Activated CD8-positive, alpha-beta T cell treated with anti-CD3 and anti-CD28 coated beads for 36 hours (primary cell): ENCODE data around the gene MT1H. TPM values are rescaled to one million over a fixed set of nuclear protein-coding genes. Genes with fewer than 3 reads are reported as not detected.

Experiments
- ATAC-seq: fragments of 200-7000 bp; cut with Tn5 transposase; one replicate; pipeline ENCODE4 v1.10.0; 2021; ENCODE audit warnings: mild to moderate bottlenecking, moderate library complexity
- CTCF ChIA-PET: fragments of 350-600 bp; sonication (Branson Sonifier 250); formaldehyde crosslinking; loops from one replicate; lab custom pipeline; 2021; ENCODE audit warnings: antibody characterized with exemption; lab: Charles Lee
- POLR2A ChIA-PET: fragments of 350-600 bp; sonication (Branson Sonifier 250); formaldehyde crosslinking; loops from one replicate; lab custom pipeline; 2021; ENCODE audit warnings: antibody characterized with exemption; lab: Charles Lee
- DNase-seq: peaks from one replicate; pipeline ENCODE4 v3.0.0-alpha.2; 2020
- H3K27ac Mint-ChIP-seq: one replicate; pipeline ENCODE4 v1.8.0; 2021; ENCODE audit warnings: mild to moderate bottlenecking, mixed read lengths
- H3K27me3 Mint-ChIP-seq: one replicate; pipeline ENCODE4 v1.8.0; 2021; ENCODE audit warnings: mixed read lengths
- H3K36me3 Mint-ChIP-seq: one replicate; pipeline ENCODE4 v1.8.0; 2021; ENCODE audit warnings: low read depth, mixed read lengths
- H3K4me1 Mint-ChIP-seq: one replicate; pipeline ENCODE4 v1.8.0; 2021; ENCODE audit warnings: low read depth, mixed read lengths
- H3K4me3 Mint-ChIP-seq: one replicate; pipeline ENCODE4 v1.8.0; 2021; ENCODE audit warnings: mild to moderate bottlenecking, moderate library complexity, mixed read lengths
- H3K9me3 Mint-ChIP-seq: one replicate; pipeline ENCODE4 v1.8.0; 2021; ENCODE audit warnings: mixed read lengths
- CTCF ChIP-seq: fragments of 200-600 bp; IDR thresholded peaks from one replicate; pipeline ENCODE4 v1.8.0; 2022; ENCODE audit warnings: antibody characterized with exemption, mild to moderate bottlenecking
- intact Hi-C: fragments of 100-400 bp; cut with micrococcal nuclease; formaldehyde crosslinking; loops from one replicate; pipeline ENCODE4 v1.10.0; 2022
- total RNA-seq, 2 experiments: library from RNA; stranded (reverse); gene quantifications; one replicate each; pipeline ENCODE4 v1.2.3, GENCODE V29; 2021

Gene MT1H
- total RNA-seq, 2 experiments from 2014 or later = 2.3 to 2.7 TPM

GRCh38 chr16:56636616-56637413 lies 32.8 kb upstream of the MT1H start:
- Mint-ChIP-seq H3K4me3 (no peak overlapping the region), H3K9me3 (no peaks in the 10 kb centered on the region), H3K4me1 (peaks cover 21% of the 10 kb centered on the region), H3K27ac (no peak overlapping the region), H3K36me3 (no peaks in the 10 kb centered on the region), H3K27me3 (peaks cover 84% of the 10 kb centered on the region)
- POLR2A ChIA-PET = interaction anchor here (1.0 kb wide), 1 partner anchor 45 kb away, joined by 3 read pairs; no protein-coding TSS in a partner anchor
- intact Hi-C loops = no loop called here
- TF ChIP-seq CTCF = no peak
- ATAC-seq (no peak), DNase-seq (no peak)
- CTCF ChIA-PET = interaction anchor here (2.6 kb wide), 1 partner anchor 11 kb away, joined by 6 read pairs; the partner anchor contains the start of gene MT1E

- intact Hi-C loops = no loop called here
- H3K27ac Mint-ChIP-seq = no peak within 1 kb of the TSS
- ChIA-PET CTCF (interaction anchor here (2.6 kb wide), 1 partner anchor 13 kb away, joined by 6 read pairs; the partner anchor contains the start of gene MT1E), POLR2A (no interaction called here)
- no peaks in the 10 kb centered on the region for H3K36me3 Mint-ChIP-seq
- no peaks in the 10 kb centered on the region for H3K9me3 Mint-ChIP-seq
- peaks cover 24% of the 10 kb centered on the region for H3K4me1 Mint-ChIP-seq
- ATAC-seq = peak; percentile 31
- no peak for DNase-seq
- peak within 1 kb of the TSS; percentile 47 for H3K4me3 Mint-ChIP-seq
- no peak for TF ChIP-seq CTCF
- peaks cover 75% of the 10 kb centered on the region for H3K27me3 Mint-ChIP-seq
Measured at GRCh38 chr16:56637814-56638750, 31.5 kb upstream of the MT1H start, which contains the start of gene MT1A. Gene MT1A, plus strand, starts transcription at chr16:56638666. Its CDS starts 73 bp downstream, at chr16:56638739.

- ATAC-seq (no peak), DNase-seq (no peak)
- ChIA-PET POLR2A (interaction anchor here (1.1 to 1.3 kb wide), 2 partner anchors 13 to 50 kb away, joined by 3 to 5 read pairs; partner anchors contain the start of gene MT1E), CTCF (interaction anchor here (0.7 kb wide), 1 partner anchor 8 kb away, joined by 4 read pairs; no protein-coding TSS in a partner anchor)
- intact Hi-C loops = no loop called here
- peaks cover 66% of the 10 kb centered on the region for H3K27me3 Mint-ChIP-seq
- TF ChIP-seq CTCF = no peak
- H3K4me3 Mint-ChIP-seq = no peak overlapping the region
- no peaks in the 10 kb centered on the region for H3K9me3 Mint-ChIP-seq
- no peaks in the 10 kb centered on the region for H3K36me3 Mint-ChIP-seq
- H3K27ac Mint-ChIP-seq = no peak overlapping the region
- H3K4me1 Mint-ChIP-seq = peaks cover 31% of the 10 kb centered on the region
Measured at GRCh38 chr16:56639045-56639444, 30.6 kb upstream of the MT1H start.

GRCh38 chr16:56640076-56640475 lies 29.5 kb upstream of the MT1H start:
- Mint-ChIP-seq H3K27ac (no peak overlapping the region), H3K36me3 (no peaks in the 10 kb centered on the region), H3K4me3 (no peak overlapping the region), H3K4me1 (peaks cover 29% of the 10 kb centered on the region), H3K9me3 (no peaks in the 10 kb centered on the region), H3K27me3 (peaks cover 55% of the 10 kb centered on the region)
- DNase-seq (no peak), ATAC-seq (no peak)
- intact Hi-C loops = no loop called here
- no peak for TF ChIP-seq CTCF
- CTCF ChIA-PET = interaction anchor here (1.0 to 1.9 kb wide), 3 partner anchors 62 to 64 kb away, joined by 3 to 5 read pairs (median 4); no protein-coding TSS in a partner anchor
- POLR2A ChIA-PET = interaction anchor here (1.1 to 1.3 kb wide), 2 partner anchors 14 to 49 kb away, joined by 3 to 5 read pairs; partner anchors contain the start of gene MT1E
